Measurements from ENCODE around the gene GPS2.

Gene GPS2

DNA sequence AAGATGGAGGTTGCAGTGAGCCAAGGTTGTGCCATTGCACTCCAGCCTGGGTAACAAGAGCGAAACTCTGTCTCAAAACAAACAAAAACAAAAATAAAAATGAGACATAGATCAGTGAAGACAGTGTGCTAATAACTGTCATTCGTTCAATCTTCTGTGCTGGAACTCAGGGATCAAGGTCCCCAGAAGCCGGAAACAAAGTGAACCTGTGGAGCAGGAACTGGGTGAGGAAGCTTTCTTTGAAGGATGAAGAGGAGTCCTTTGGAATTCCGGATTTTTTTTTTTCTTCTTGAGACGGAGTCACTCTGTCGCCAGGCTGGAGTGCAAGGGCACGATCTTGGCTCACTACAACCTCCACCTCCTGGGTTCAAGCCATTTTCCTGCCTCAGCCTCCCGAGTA is 35.7 kb downstream of the GPS2 start:
- peak overlapping the region; percentile 81 for H3K27ac ChIP-seq
- TF ChIP-seq CTCF (conservative IDR thresholded peaks at IDR 0.05; ENCODE audit: low read depth) = no peak
- ChIA-PET POLR2A (ENCODE audit: low non-redundant PET) (no interaction called here), CTCF (interaction anchor here (0.6 to 4.4 kb wide), 4 partner anchors 11 to 45 kb away, joined by 3 to 48 read pairs (median 4); partner anchors contain the start of gene DVL2)
- DNase-seq (ENCODE audit: low spot score) = no peak

GRCh38 chr17:7266784-7267183 is 48.4 kb downstream of the GPS2 start:
- no peak overlapping the region for H3K27ac ChIP-seq
- ChIA-PET POLR2A (ENCODE audit: low non-redundant PET) (interaction anchor here (0.7 kb wide), 1 partner anchor 70 kb away, joined by 3 read pairs; the partner anchor contains the start of gene ACAP1), CTCF (interaction anchor here (0.6 kb wide), 1 partner anchor 14 kb away, joined by 4 read pairs; no protein-coding TSS in a partner anchor)
- no peak for DNase-seq (ENCODE audit: low spot score)
- TF ChIP-seq CTCF (conservative IDR thresholded peaks at IDR 0.05; ENCODE audit: low read depth) = no peak

DNA sequence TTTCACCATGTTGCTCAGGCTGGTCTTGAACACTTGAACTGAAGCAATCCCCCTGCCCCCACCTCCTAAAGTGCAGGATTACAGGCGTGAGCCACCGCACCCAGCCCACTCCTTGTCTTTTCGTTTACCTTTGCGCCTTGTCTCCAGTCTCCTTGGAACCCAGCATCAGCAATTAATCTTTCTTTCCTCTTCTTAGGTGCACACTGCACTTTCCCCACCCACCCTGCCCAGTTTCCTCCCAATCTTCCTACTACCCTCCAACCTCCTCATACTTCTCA is 51.4 kb downstream of the GPS2 start:
- POLR2A ChIA-PET (ENCODE audit: low non-redundant PET) = interaction anchor here (1.1 kb wide), 1 partner anchor 66 kb away, joined by 3 read pairs; no protein-coding TSS in a partner anchor

DNA sequence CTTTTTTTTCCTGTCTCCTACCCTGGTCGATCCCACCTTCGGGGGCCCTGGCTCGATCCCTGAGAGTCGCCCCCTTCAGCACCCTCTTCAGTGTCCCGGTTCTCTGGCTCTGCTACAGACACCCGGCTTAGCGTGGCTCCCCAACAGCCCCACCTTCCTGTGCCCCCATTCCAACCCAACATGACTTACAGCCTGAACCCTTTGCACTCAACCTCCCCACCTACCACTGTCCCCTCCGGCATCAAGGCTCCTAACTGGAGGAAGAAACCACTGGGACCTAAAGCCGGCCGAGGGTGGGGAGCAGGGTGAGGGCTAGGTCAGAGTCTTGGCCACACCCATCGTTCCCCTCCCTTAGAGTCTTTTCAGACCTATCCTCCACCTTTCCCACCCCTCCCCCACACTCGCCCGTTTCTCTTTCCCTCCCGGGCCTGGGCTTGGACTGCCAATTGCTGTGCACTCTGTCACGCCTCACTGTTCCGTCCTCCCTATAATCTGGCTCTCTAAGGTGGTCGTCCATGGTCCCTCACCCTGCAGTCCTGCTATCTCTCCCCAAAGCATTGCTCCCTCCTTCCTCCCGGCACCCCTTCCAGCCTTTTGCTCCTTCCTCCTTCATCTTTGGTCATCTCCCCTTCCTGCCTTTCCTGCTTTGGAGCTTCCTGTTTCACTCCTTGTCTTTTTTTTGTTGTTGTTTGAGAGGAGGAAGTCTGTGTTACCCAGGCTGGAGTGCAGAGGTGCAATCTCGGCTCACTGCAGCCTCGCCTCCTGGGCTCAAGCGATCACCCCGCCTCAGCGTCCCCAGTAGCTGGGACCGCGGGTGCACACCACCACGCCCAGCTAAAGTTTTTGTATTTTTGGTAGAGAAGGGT is 52.0 kb downstream of the GPS2 start:
- peak; percentile 79 for DNase-seq (ENCODE audit: low spot score)
- peak overlapping the region; percentile 40 for H3K27ac ChIP-seq
- ChIA-PET POLR2A (ENCODE audit: low non-redundant PET) (interaction anchor here (0.6 kb wide), 1 partner anchor 1769 kb away, joined by 3 read pairs; no protein-coding TSS in a partner anchor), CTCF (interaction anchor here (0.6 to 1.8 kb wide), 4 partner anchors 33 to 425 kb away, joined by 3 to 5 read pairs (median 4); no protein-coding TSS in a partner anchor)
- no peak for TF ChIP-seq CTCF (conservative IDR thresholded peaks at IDR 0.05; ENCODE audit: low read depth)

More for the DNA sequence above, 51.4 kb downstream of the GPS2 start:
- H3K27ac ChIP-seq = peak overlapping the region; percentile 40
- DNase-seq (ENCODE audit: low spot score) = no peak
- no peak for TF ChIP-seq CTCF (conservative IDR thresholded peaks at IDR 0.05; ENCODE audit: low read depth)
- CTCF ChIA-PET = interaction anchor here (0.6 to 0.7 kb wide), 2 partner anchors 32 to 66 kb away, joined by 3 to 5 read pairs; no protein-coding TSS in a partner anchor
